Activated naive CD4-positive, alpha-beta T cell treated with anti-CD3 and anti-CD28 coated beads, Interleukin-2, amount 50 U/mL, for 72 hours (primary cell): Measurements from ENCODE around the gene RCN2. TPM values are rescaled to one million over a fixed set of nuclear protein-coding genes. Genes with fewer than 3 reads are reported as not detected.

Experiments
- ATAC-seq, 2 donors: fragments of 150-1000 bp; cut with Tn5 transposase; 2 replicates each; pipeline ENCODE4 v1.10.0; 2021; ENCODE audit warnings: mild to moderate bottlenecking in 2 of 2, moderate library complexity in 2 of 2
- DNase-seq, 2 donors: peaks; one replicate each; pipeline ENCODE4 v3.0.0; 2021 to 2022; ENCODE audit warnings: low spot score in 2 of 2
- H3K27ac Mint-ChIP-seq, 2 donors: one replicate each; pipeline ENCODE4 v1.8.0; 2022; ENCODE audit warnings: mild to moderate bottlenecking in 2 of 2, mixed read lengths in 2 of 2
- H3K36me3 Mint-ChIP-seq, 2 donors: one replicate each; pipeline ENCODE4 v1.8.0; 2022; ENCODE audit warnings: mixed read lengths in 2 of 2
- H3K9me3 Mint-ChIP-seq, 2 donors: one replicate each; pipeline ENCODE4 v1.8.0; 2022; ENCODE audit warnings: mixed read lengths in 2 of 2
- total RNA-seq, 2 donors: library from RNA; stranded (reverse); gene quantifications; one replicate each; pipeline ENCODE4 v1.2.3, GENCODE V29; 2022

RCN2 gene
- total RNA-seq, 2 donors from 2014 or later = 22.2 to 34.7 TPM

GRCh38 chr15:76996076-76996525, 64.6 kb downstream of the RCN2 start:
- peaks cover 25 to 44% of the 10 kb centered on the region in 2 donors for H3K36me3 Mint-ChIP-seq
- ATAC-seq (no peak), DNase-seq (no peak)
- no peaks in the 10 kb centered on the region for H3K9me3 Mint-ChIP-seq
- peak overlapping the region; percentile 96 for H3K27ac Mint-ChIP-seq

GRCh38 chr15:76996526-76997401, 65.2 kb downstream of the RCN2 start:
- H3K27ac Mint-ChIP-seq = peak overlapping the region; percentile 96
- peaks cover 31 to 51% of the 10 kb centered on the region in 2 donors for H3K36me3 Mint-ChIP-seq

GRCh38 chr15:76998663-76999285, 67.2 kb downstream of the RCN2 start:
- peaks cover 31 to 63% of the 10 kb centered on the region in 2 donors for H3K36me3 Mint-ChIP-seq
- DNase-seq = no peak
- H3K27ac Mint-ChIP-seq = no peak overlapping the region
- no peak for ATAC-seq
- no peaks in the 10 kb centered on the region for H3K9me3 Mint-ChIP-seq

More at GRCh38 chr15:76996526-76997401, 65.2 kb downstream of the RCN2 start:
- ATAC-seq (peak; percentile 43 to 58), DNase-seq (peak in 1 of 2 donors; percentile 57)
- no peaks in the 10 kb centered on the region for H3K9me3 Mint-ChIP-seq

GRCh38 chr15:76999996-77000395, 68.4 kb downstream of the RCN2 start:
- Mint-ChIP-seq H3K9me3 (peaks cover 5 to 9% of the 10 kb centered on the region in 2 donors), H3K27ac (no peak overlapping the region), H3K36me3 (peaks cover 38 to 74% of the 10 kb centered on the region in 2 donors)
- DNase-seq = no peak
- ATAC-seq = no peak

GRCh38 chr15:77001351-77001750, 69.8 kb downstream of the RCN2 start:
- peaks cover 25 to 70% of the 10 kb centered on the region in 2 donors for H3K36me3 Mint-ChIP-seq
- no peak for ATAC-seq
- no peak for DNase-seq
- peaks cover 5 to 9% of the 10 kb centered on the region in 2 donors for H3K9me3 Mint-ChIP-seq
- peak overlapping the region in 1 of 2 donors; percentile 19 for H3K27ac Mint-ChIP-seq

GRCh38 chr15:77001966-77002365, 70.4 kb downstream of the RCN2 start:
- no peak for ATAC-seq
- Mint-ChIP-seq H3K27ac (peak overlapping the region in 1 of 2 donors; percentile 57), H3K9me3 (peaks cover 5 to 9% of the 10 kb centered on the region in 2 donors), H3K36me3 (peaks cover 21 to 70% of the 10 kb centered on the region in 2 donors)
- no peak for DNase-seq

- H3K9me3 Mint-ChIP-seq = peaks cover 5 to 9% of the 10 kb centered on the region in 2 donors
- DNase-seq = no peak
- peaks cover 21 to 65% of the 10 kb centered on the region in 2 donors for H3K36me3 Mint-ChIP-seq
- H3K27ac Mint-ChIP-seq = peak overlapping the region; percentile 57 to 79
- ATAC-seq = peak in 1 of 2 donors; percentile 13
These were observed 70.9 kb downstream of the RCN2 start for GRCh38 chr15:77002436-77002835.

GRCh38 chr15:77002954-77003912, 71.7 kb downstream of the RCN2 start:
- Mint-ChIP-seq H3K36me3 (peaks cover 15 to 59% of the 10 kb centered on the region in 2 donors), H3K9me3 (peaks cover 5 to 9% of the 10 kb centered on the region in 2 donors), H3K27ac (peak overlapping the region; percentile 79 to 91)
- ATAC-seq (peak; percentile 87 to 89), DNase-seq (peak; percentile 59 to 84)

Other genes with a start within 250 kb of the RCN2 start
- 10 to 100 TPM; 33.3 to 43.0 TPM for gene SCAPER, start 26.4 kb upstream of the RCN2 start, total RNA-seq
- gene PSTPIP1, start 63.4 kb downstream of the RCN2 start, total RNA-seq = 100 to 1,000 TPM in 1 of 2 donors, 10 to 100 TPM in 1; 95.5 to 149 TPM
- gene TSPAN3, start 139.4 kb downstream of the RCN2 start, total RNA-seq = 10 to 100 TPM in 1 of 2 donors, 1 to 10 TPM in 1; 6.9 to 27.1 TPM